Smooth muscle cell (in vitro differentiated cells): ENCODE data around the gene HSPB6. TPM values are rescaled to one million over a fixed set of nuclear protein-coding genes. Genes with fewer than 3 reads are reported as not detected.

Experiments
- DNase-seq: peaks from one replicate; lab custom pipeline; 2025; ENCODE audit not compliant: unreplicated experiment; lab: John Stamatoyannopoulos, UW
- H2AFZ ChIP-seq: fragments of 200-600 bp; sonication (generic); 2 replicates; pipeline ENCODE4 v1.6.0; 2016; ENCODE audit warnings: antibody characterized with exemption, low read depth, mild to moderate bottlenecking
- H3F3A ChIP-seq: fragments of 200-600 bp; sonication (generic); 2 replicates; pipeline ENCODE4 v1.6.0; 2017; ENCODE audit warnings: antibody characterized with exemption, low read depth
- H3K27ac ChIP-seq: fragments of 200-600 bp; sonication (generic); 2 replicates; pipeline ENCODE4 v1.5.1; 2016; ENCODE audit warnings: low read depth, mild to moderate bottlenecking
- H3K27me3 ChIP-seq: fragments of 200-600 bp; sonication (generic); 2 replicates; pipeline ENCODE4 v1.6.1; 2016; ENCODE audit warnings: low read depth, mild to moderate bottlenecking
- H3K36me3 ChIP-seq: fragments of 200-600 bp; sonication (generic); 2 replicates; pipeline ENCODE4 v1.5.1; 2016; ENCODE audit warnings: low read depth
- H3K4me1 ChIP-seq: fragments of 200-600 bp; sonication (generic); 2 replicates; pipeline ENCODE4 v1.5.1; 2016; ENCODE audit warnings: low read depth
- H3K4me2 ChIP-seq: fragments of 200-600 bp; sonication (generic); 2 replicates; pipeline ENCODE4 v1.6.0; 2016; ENCODE audit warnings: mild to moderate bottlenecking
- H3K4me3 ChIP-seq: fragments of 200-600 bp; sonication (generic); 2 replicates; pipeline ENCODE4 v1.5.1; 2016; ENCODE audit warnings: mild to moderate bottlenecking
- H3K79me2 ChIP-seq: fragments of 200-600 bp; sonication (generic); 2 replicates; pipeline ENCODE4 v1.6.0; 2016; ENCODE audit warnings: low read depth, mild to moderate bottlenecking
- H3K9ac ChIP-seq: fragments of 200-600 bp; sonication (generic); 2 replicates; pipeline ENCODE4 v1.6.0; 2016; ENCODE audit warnings: low read depth
- H3K9me3 ChIP-seq: fragments of 200-600 bp; sonication (generic); replicated peaks from 2 replicates; pipeline ENCODE4 v1.5.1; 2016; ENCODE audit warnings: low read depth
- H4K20me1 ChIP-seq: fragments of 200-600 bp; sonication (generic); 2 replicates; pipeline ENCODE4 v1.6.0; 2016; ENCODE audit warnings: low read depth
- WGBS: methylation state at CpG from one replicate; pipeline ENCODE4 v1.1.7; 2016; ENCODE audit warnings: low lambda C conversion rate; 5-methylcytosine and 5-hydroxymethylcytosine counted together
- polyA plus RNA-seq: library from polyadenylated mRNA; unstranded; fragments of >200 nt; fragmentation: Nextera tagmentation; extraction: Ambion mirVana; gene quantifications from 2 replicates; pipeline ENCODE4 v1.2.1, GENCODE V29; 2016
- total RNA-seq: library from RNA; depleted of rRNA; stranded (reverse); fragments of >200 nt; gene quantifications from 2 replicates; pipeline ENCODE4 v1.2.3, GENCODE V29; 2014
- TF ChIP-seq, protein P1 (sequence below): fragments of 200-600 bp; sonication (generic); IDR thresholded peaks from 2 replicates; pipeline ENCODE4 v1.5.1; 2017; ENCODE audit warnings: borderline replicate concordance, mild to moderate bottlenecking, antibody characterized with exemption; ENCODE audit not compliant: insufficient read depth, poor library complexity, severe bottlenecking

The HSPB6 gene
- total and polyA plus RNA-seq, 2 experiments from 2014 or later = 19.1 to 254 TPM

DNA sequence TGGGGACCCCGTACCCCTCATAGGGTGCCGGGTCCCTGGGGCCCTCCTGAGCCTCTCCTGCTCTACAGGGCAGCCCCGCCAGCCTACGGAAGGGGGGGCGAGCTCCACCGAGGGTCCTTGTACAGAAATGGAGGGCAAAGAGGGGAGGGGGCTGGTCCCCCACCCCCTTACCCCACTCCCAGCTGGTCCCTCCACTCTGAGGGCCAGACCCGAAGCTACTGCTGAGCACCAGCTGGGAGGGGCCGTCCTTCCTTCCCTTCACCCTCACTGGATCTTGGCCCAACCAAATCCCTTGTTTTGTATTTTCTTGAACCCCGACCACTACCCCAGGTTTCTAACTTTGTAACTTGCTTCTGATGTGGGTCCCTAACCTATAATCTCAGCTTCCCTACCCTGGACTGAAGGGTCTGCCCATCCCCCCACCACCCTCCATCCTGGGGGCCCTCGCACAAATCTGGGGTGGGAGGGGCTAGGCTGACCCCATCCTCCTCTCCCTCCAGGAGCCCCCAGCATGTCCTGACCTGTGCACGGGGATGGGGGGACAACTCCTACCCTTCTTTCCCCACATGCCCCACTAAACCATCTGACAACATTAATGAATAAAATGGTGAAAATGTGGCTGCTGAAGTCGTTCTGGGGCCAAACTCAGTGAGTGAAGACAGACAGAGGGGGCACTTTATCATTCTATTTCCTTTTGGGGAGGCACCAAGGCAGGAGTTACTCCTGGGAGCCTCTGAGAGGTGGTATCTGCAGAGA, 31.6 kb upstream of the HSPB6 start:
- no peaks in the 10 kb centered on the region for H3F3A ChIP-seq
- H3K4me1 ChIP-seq = no peaks in the 10 kb centered on the region
- WGBS = 85% methylated on average over 8 of the region's 12 CpGs
- H3K9ac ChIP-seq = no peak overlapping the region
- no peak overlapping the region for H3K27ac ChIP-seq
- no peaks in the 10 kb centered on the region for H3K27me3 ChIP-seq
- TF ChIP-seq, protein P1, sequence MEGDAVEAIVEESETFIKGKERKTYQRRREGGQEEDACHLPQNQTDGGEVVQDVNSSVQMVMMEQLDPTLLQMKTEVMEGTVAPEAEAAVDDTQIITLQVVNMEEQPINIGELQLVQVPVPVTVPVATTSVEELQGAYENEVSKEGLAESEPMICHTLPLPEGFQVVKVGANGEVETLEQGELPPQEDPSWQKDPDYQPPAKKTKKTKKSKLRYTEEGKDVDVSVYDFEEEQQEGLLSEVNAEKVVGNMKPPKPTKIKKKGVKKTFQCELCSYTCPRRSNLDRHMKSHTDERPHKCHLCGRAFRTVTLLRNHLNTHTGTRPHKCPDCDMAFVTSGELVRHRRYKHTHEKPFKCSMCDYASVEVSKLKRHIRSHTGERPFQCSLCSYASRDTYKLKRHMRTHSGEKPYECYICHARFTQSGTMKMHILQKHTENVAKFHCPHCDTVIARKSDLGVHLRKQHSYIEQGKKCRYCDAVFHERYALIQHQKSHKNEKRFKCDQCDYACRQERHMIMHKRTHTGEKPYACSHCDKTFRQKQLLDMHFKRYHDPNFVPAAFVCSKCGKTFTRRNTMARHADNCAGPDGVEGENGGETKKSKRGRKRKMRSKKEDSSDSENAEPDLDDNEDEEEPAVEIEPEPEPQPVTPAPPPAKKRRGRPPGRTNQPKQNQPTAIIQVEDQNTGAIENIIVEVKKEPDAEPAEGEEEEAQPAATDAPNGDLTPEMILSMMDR = no peak
- H3K4me3 ChIP-seq = no peak overlapping the region
- no peak for DNase-seq
- no peaks in the 10 kb centered on the region for H3K9me3 ChIP-seq
- H2AFZ ChIP-seq = no peak overlapping the region
- no peaks in the 10 kb centered on the region for H4K20me1 ChIP-seq
- no peaks in the 10 kb centered on the region for H3K36me3 ChIP-seq
- no peak overlapping the region for H3K4me2 ChIP-seq
- H3K79me2 ChIP-seq = no peaks in the 10 kb centered on the region

DNA sequence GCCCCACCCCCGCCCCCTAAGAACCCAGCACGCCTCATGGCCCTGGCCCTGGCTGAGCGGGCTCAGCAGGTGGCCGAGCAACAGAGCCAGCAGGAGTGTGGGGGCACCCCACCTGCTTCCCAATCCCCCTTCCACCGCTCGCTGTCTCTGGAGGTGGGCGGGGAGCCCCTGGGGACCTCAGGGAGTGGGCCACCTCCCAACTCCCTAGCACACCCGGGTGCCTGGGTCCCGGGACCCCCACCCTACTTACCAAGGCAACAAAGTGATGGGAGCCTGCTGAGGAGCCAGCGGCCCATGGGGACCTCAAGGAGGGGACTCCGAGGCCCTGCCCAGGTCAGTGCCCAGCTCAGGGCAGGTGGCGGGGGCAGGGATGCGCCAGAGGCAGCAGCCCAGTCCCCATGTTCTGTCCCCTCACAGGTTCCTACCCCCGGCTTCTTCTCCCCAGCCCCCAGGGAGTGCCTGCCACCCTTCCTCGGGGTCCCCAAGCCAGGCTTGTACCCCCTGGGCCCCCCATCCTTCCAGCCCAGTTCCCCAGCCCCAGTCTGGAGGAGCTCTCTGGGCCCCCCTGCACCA, 30.5 kb upstream of the HSPB6 start:
- no peak overlapping the region for H3K4me3 ChIP-seq
- H3K4me2 ChIP-seq = no peak overlapping the region
- DNase-seq = no peak
- no peaks in the 10 kb centered on the region for H3K4me1 ChIP-seq
- H4K20me1 ChIP-seq = no peaks in the 10 kb centered on the region
- H3K9me3 ChIP-seq = no peaks in the 10 kb centered on the region
- WGBS = 93% methylated on average over 13 of the region's 15 CpGs
- H3K79me2 ChIP-seq = no peaks in the 10 kb centered on the region
- no peak overlapping the region for H3K27ac ChIP-seq
- H3K9ac ChIP-seq = no peak overlapping the region
- H3F3A ChIP-seq = no peaks in the 10 kb centered on the region
- no peaks in the 10 kb centered on the region for H3K36me3 ChIP-seq
- TF ChIP-seq, protein P1 = no peak
- no peaks in the 10 kb centered on the region for H3K27me3 ChIP-seq
- H2AFZ ChIP-seq = no peak overlapping the region

DNA sequence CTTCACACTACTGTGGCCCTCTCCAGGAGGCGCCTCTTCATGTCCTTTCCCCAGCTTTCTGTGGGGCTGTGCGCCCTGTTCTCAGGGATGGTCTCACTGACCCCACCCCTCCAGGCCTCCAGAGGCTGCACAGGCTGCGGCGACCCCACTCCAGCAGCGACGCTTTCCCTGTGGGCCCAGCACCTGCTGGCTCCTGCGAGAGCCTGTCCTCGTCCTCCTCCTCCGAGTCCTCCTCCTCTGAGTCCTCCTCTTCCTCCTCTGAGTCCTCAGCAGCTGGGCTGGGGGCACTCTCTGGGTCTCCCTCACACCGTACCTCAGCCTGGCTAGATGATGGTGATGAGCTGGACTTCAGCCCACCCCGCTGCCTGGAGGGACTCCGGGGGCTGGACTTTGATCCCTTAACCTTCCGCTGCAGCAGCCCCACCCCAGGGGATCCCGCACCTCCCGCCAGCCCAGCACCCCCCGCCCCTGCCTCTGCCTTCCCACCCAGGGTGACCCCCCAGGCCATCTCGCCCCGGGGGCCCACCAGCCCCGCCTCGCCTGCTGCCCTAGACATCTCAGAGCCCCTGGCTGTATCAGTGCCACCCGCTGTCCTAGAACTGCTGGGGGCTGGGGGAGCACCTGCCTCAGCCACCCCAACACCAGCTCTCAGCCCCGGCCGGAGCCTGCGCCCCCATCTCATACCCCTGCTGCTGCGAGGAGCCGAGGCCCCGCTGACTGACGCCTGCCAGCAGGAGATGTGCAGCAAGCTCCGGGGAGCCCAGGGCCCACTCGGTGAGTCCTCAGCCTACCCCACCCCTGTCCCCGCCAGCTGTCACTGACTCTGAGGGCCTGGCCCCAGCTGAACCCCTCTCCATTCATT, 29.7 kb upstream of the HSPB6 start:
- no peak for DNase-seq
- 97% methylated on average over 18 of the region's 31 CpGs for WGBS

More for the DNA sequence above, 29.7 kb upstream of the HSPB6 start:
- H3K79me2 ChIP-seq = no peaks in the 10 kb centered on the region
- no peaks in the 10 kb centered on the region for H3K36me3 ChIP-seq
- H3K9ac ChIP-seq = no peak overlapping the region
- H3K27ac ChIP-seq = no peak overlapping the region
- H3F3A ChIP-seq = no peaks in the 10 kb centered on the region
- TF ChIP-seq, protein P1 = no peak
- no peak overlapping the region for H3K4me2 ChIP-seq
- no peak overlapping the region for H2AFZ ChIP-seq
- H3K9me3 ChIP-seq = no peaks in the 10 kb centered on the region
- no peaks in the 10 kb centered on the region for H4K20me1 ChIP-seq
- H3K4me1 ChIP-seq = no peaks in the 10 kb centered on the region
- no peak overlapping the region for H3K4me3 ChIP-seq
- no peaks in the 10 kb centered on the region for H3K27me3 ChIP-seq
